ENCODE results near the gene EP400.
A peak's percentile ranks its signal among the peaks of the same experiment; 100 is the strongest.

Gene EP400

GRCh38 chr12:132049442-132049841, 99.7 kb downstream of the EP400 start:
- DNase-seq: no peak

GRCh38 chr12:132049876-132050275, 100.1 kb downstream of the EP400 start:
- DNase-seq: no peak

- DNase-seq: peak; percentile 25
These were observed 102.0 kb downstream of the EP400 start for GRCh38 chr12:132051718-132052117.

- DNase-seq: no peak
These were observed 102.6 kb downstream of the EP400 start for GRCh38 chr12:132052196-132052932.

- DNase-seq: no peak
These were observed 103.9 kb downstream of the EP400 start for GRCh38 chr12:132053338-132054330.

- DNase-seq: no peak
These were observed 105.2 kb downstream of the EP400 start for GRCh38 chr12:132054983-132055382.

- DNase-seq: no peak
These were observed 105.9 kb downstream of the EP400 start for GRCh38 chr12:132055535-132056096.

GRCh38 chr12:132056320-132056719, 106.6 kb downstream of the EP400 start:
- DNase-seq: no peak

- no peak for DNase-seq
These were observed 107.2 kb downstream of the EP400 start for GRCh38 chr12:132056951-132057350.

- DNase-seq: no peak
These were observed 107.9 kb downstream of the EP400 start for GRCh38 chr12:132057691-132058090.

GRCh38 chr12:132061197-132061596, 111.5 kb downstream of the EP400 start:
- DNase-seq: no peak

- DNase-seq: no peak
These were observed 112.1 kb downstream of the EP400 start for GRCh38 chr12:132061641-132062430.

- DNase-seq: no peak
These were observed 112.7 kb downstream of the EP400 start for GRCh38 chr12:132062481-132062880.

- DNase-seq: no peak
These were observed 113.7 kb downstream of the EP400 start for GRCh38 chr12:132063491-132063890.

- no peak for DNase-seq
These were observed 114.9 kb downstream of the EP400 start for GRCh38 chr12:132064631-132065030.

GRCh38 chr12:132065203-132065602, 115.5 kb downstream of the EP400 start:
- DNase-seq: no peak

- DNase-seq: no peak
These were observed 116.0 kb downstream of the EP400 start for GRCh38 chr12:132065609-132066344.

- no peak for DNase-seq
These were observed 116.6 kb downstream of the EP400 start for GRCh38 chr12:132066345-132066685.

- DNase-seq: no peak
These were observed 117.0 kb downstream of the EP400 start for GRCh38 chr12:132066749-132067148.

GRCh38 chr12:132067182-132067581, 117.4 kb downstream of the EP400 start:
- DNase-seq: no peak

GRCh38 chr12:132068250-132068649, 118.5 kb downstream of the EP400 start:
- DNase-seq: no peak

GRCh38 chr12:132069336-132069985, 119.7 kb downstream of the EP400 start:
- DNase-seq: no peak

Data from OCI-M1 (cell line).